Motor neuron (in vitro differentiated cells): ENCODE measurements around the gene MRPL1. TPM values are rescaled to one million over a fixed set of nuclear protein-coding genes. Genes with fewer than 3 reads are reported as not detected.
A peak's percentile ranks its signal among the peaks of the same experiment; 100 is the strongest.

Source experiments
- ATAC-seq, 8 experiments: fragments of 200-7000 bp; cut with Tn5 transposase; replicated peaks in 6 of 8; 2 replicates each; pipeline ENCODE4 v1.8.0; 2021; ENCODE audit warnings: mild to moderate bottlenecking in 8 of 8, moderate library complexity in 8 of 8
- H3K27ac ChIP-seq, 2 donors: fragments of 250-450 bp; sonication (Bioruptor Pico); 2 replicates each; pipeline ENCODE4 v1.9.0; 2021; ENCODE audit warnings: antibody characterized with exemption in 2 of 2, mild to moderate bottlenecking in 2 of 2, moderate library complexity in 1 of 2
- H3K4me1 ChIP-seq, 2 donors: fragments of 250-450 bp; sonication (Bioruptor Pico); replicated peaks in 1 of 2; 2 replicates each; pipeline ENCODE4 v1.6.1; 2021; ENCODE audit warnings: antibody characterized with exemption in 2 of 2, mild to moderate bottlenecking in 2 of 2, moderate library complexity in 1 of 2
- H3K4me3 ChIP-seq, 5 donors: fragments of 250-450 bp; sonication (Bioruptor Pico); 2 replicates each; pipeline ENCODE4 v1.9.0; 2021; ENCODE audit warnings: antibody characterized with exemption in 5 of 5, mild to moderate bottlenecking in 5 of 5, moderate library complexity in 4 of 5
- WGBS, 10 experiments: fragments of 450-650 bp; shearing (Covaris generic); methylation state at CpG; one replicate each; pipeline ENCODE4 v1.0.0; 2022; 5-methylcytosine and 5-hydroxymethylcytosine counted together
- in situ Hi-C, 9 experiments: fragments of 400-800 bp; cut with MboI; loops; one replicate each; pipeline ENCODE4 v1.15.0; 2021; ENCODE audit warnings: low sequenced_read_pairs in 9 of 9, low pct_unique_long_range_greater_than_20kb in 2 of 9; ENCODE audit not compliant: unreplicated experiment in 9 of 9
- total RNA-seq, 8 experiments: library from RNA; unstranded; fragments of 300-600 nt; gene quantifications; 2 replicates each; pipeline versions ENCODE4 v1.2.3 to v1.2.4, GENCODE V29; 2022

Gene MRPL1
- total RNA-seq, result 10 to 100 TPM; 31.9 to 44.3 (median 37.3) TPM

GRCh38 chr4:77862478-77863216 lies at the start of gene MRPL1:
Gene MRPL1 (plus strand): TSS chr4:77862830. CDS start chr4:77862849, 19 bp downstream.
- 0 to 2% (median 1%) methylated on average over 3 to 30 of the region's 33 CpGs; no CpG with 5 or more reads in 2 of the 10 experiments for WGBS, 10 experiments
- in situ Hi-C loops, result no loop called here
- Histone ChIP-seq H3K4me3 (peak within 1 kb of the TSS; percentile 62 to 74 (median 66)), H3K4me1 (peaks cover 7 to 10% of the 10 kb centered on the region in 2 donors), H3K27ac (peak within 1 kb of the TSS; percentile 85 to 93)
- peak; percentile 76 to 96 (median 94) for ATAC-seq

GRCh38 chr4:77815636-77816035 lies 47.0 kb upstream of the MRPL1 start:
- in situ Hi-C loops, result no loop called here
- Histone ChIP-seq H3K4me1 (peaks cover 0 to 8% of the 10 kb centered on the region in 2 donors), H3K27ac (no peak overlapping the region), H3K4me3 (no peak overlapping the region)
- no peak for ATAC-seq

GRCh38 chr4:77816546-77816945 lies 46.1 kb upstream of the MRPL1 start:
- Histone ChIP-seq H3K4me3 (no peak overlapping the region), H3K4me1 (peaks cover 0 to 16% of the 10 kb centered on the region in 2 donors), H3K27ac (no peak overlapping the region)
- in situ Hi-C loops, result no loop called here
- 33 to 100% (median 93%) methylated on average over 1 to 2 of the region's 2 CpGs for WGBS, 10 experiments
- ATAC-seq, result no peak

GRCh38 chr4:77817304-77818072 lies 45.1 kb upstream of the MRPL1 start:
- ATAC-seq, result no peak
- peak overlapping the region in 1 of 2 donors; percentile 15 for H3K27ac ChIP-seq
- peak overlapping the region; percentile 84 to 100 (median 95) for H3K4me3 ChIP-seq
- 26 to 100% (median 74%) methylated on average over 1 to 8 of the region's 8 CpGs for WGBS, 10 experiments
- H3K4me1 ChIP-seq, result peaks cover 3 to 19% of the 10 kb centered on the region in 2 donors
- in situ Hi-C loops, result no loop called here

GRCh38 chr4:77818073-77818601 lies 44.5 kb upstream of the MRPL1 start:
- Histone ChIP-seq H3K4me1 (peaks cover 3 to 19% of the 10 kb centered on the region in 2 donors), H3K27ac (peak overlapping the region; percentile 86 to 95), H3K4me3 (peak overlapping the region; percentile 84 to 100 (median 95))
- in situ Hi-C loops, result no loop called here
- peak; percentile 48 to 66 (median 54) for ATAC-seq
- 0 to 3% (median 0%) methylated on average over 2 to 12 of the region's 13 CpGs; no CpG with 5 or more reads in 2 of the 10 experiments for WGBS, 10 experiments

GRCh38 chr4:77818602-77819403 lies 43.8 kb upstream of the MRPL1 start, which contains the start of gene CNOT6L:
Gene CNOT6L (minus strand): TSS chr4:77819368. CDS start chr4:77819308, 60 bp downstream.
- in situ Hi-C loops, result no loop called here
- peak; percentile 29 to 61 (median 38) for ATAC-seq
- H3K4me3 ChIP-seq, result peak within 1 kb of the TSS; percentile 84 to 100 (median 95)
- H3K4me1 ChIP-seq, result peaks cover 3 to 19% of the 10 kb centered on the region in 2 donors
- 0 to 4% (median 0%) methylated on average over 1 to 18 of the region's 89 CpGs; no CpG with 5 or more reads in 3 of the 10 experiments for WGBS, 10 experiments
- peak within 1 kb of the TSS; percentile 86 to 95 for H3K27ac ChIP-seq

- peak in 7 of 8 experiments; percentile 1 to 16 (median 5) for ATAC-seq
- Histone ChIP-seq H3K4me1 (peaks cover 3 to 19% of the 10 kb centered on the region in 2 donors), H3K27ac (peak overlapping the region; percentile 86 to 95), H3K4me3 (peak overlapping the region; percentile 84 to 100 (median 95))
- in situ Hi-C loops, result no loop called here
- no CpG with 5 or more reads among the region's 66 CpGs for WGBS, 10 experiments
Observed at GRCh38 chr4:77819404-77819842, 43.2 kb upstream of the MRPL1 start.

- WGBS, 10 experiments, result 0% methylated on average over 1 to 12 of the region's 81 CpGs; no CpG with 5 or more reads in 5 of the 10 experiments
- ATAC-seq, result peak; percentile 61 to 86 (median 82)
- Histone ChIP-seq H3K4me1 (peaks cover 3 to 17% of the 10 kb centered on the region in 2 donors), H3K4me3 (peak overlapping the region; percentile 84 to 100 (median 95)), H3K27ac (peak overlapping the region; percentile 86 to 95)
- in situ Hi-C loops, result no loop called here
Observed at GRCh38 chr4:77819843-77820648, 42.6 kb upstream of the MRPL1 start.

GRCh38 chr4:77820649-77821561 lies 41.7 kb upstream of the MRPL1 start:
- 5 to 49% (median 20%) methylated on average over 3 to 14 of the region's 14 CpGs for WGBS, 10 experiments
- H3K27ac ChIP-seq, result peak overlapping the region; percentile 86 to 95
- in situ Hi-C loops, result no loop called here

GRCh38 chr4:77821775-77822174 lies 40.9 kb upstream of the MRPL1 start:
- ATAC-seq, result no peak
- Histone ChIP-seq H3K4me1 (peaks cover 3 to 14% of the 10 kb centered on the region in 2 donors), H3K4me3 (no peak overlapping the region), H3K27ac (no peak overlapping the region)
- in situ Hi-C loops, result no loop called here
- WGBS, 10 experiments, result 20 to 67% (median 38%) methylated on average over 1 of the region's 1 CpG; no CpG with 5 or more reads in 4 of the 10 experiments

More at GRCh38 chr4:77820649-77821561, 41.7 kb upstream of the MRPL1 start:
- ATAC-seq, result no peak
- Histone ChIP-seq H3K4me3 (peak overlapping the region; percentile 84 to 100 (median 95)), H3K4me1 (peaks cover 3 to 14% of the 10 kb centered on the region in 2 donors)

- H3K27ac ChIP-seq, result no peak overlapping the region
- WGBS, 10 experiments, result 45 to 91% (median 70%) methylated on average over 2 to 6 of the region's 6 CpGs
- peaks cover 3 to 5% of the 10 kb centered on the region in 2 donors for H3K4me1 ChIP-seq
- in situ Hi-C loops, result no loop called here
- ATAC-seq, result no peak
- H3K4me3 ChIP-seq, result no peak overlapping the region
Observed at GRCh38 chr4:77826275-77826674, 36.4 kb upstream of the MRPL1 start.
